HEK293 (cell line): Measurements from ENCODE around the gene TJP3.

ENCODE experiments used
- ELK4 ChIP-seq: IDR thresholded peaks from 2 replicates; pipeline ENCODE4 v1.6.1; 2011; ENCODE audit warnings: mild to moderate bottlenecking, low read depth, low read length, borderline replicate concordance
- GLI4 ChIP-seq: fragments of 450-650 bp; formaldehyde crosslinking; IDR thresholded peaks from 2 replicates; pipeline ENCODE4 v1.5.1; 2016; ENCODE audit warnings: missing biosample characterization, missing genetic modification characterization
- OVOL3 ChIP-seq: fragments of 450-650 bp; formaldehyde crosslinking; IDR thresholded peaks from 2 replicates; pipeline ENCODE4 v1.5.1; 2016; ENCODE audit warnings: missing biosample characterization, missing genetic modification characterization
- SALL2 ChIP-seq: fragments of 450-650 bp; formaldehyde crosslinking; IDR thresholded peaks from 2 replicates; pipeline ENCODE4 v1.5.0; 2017; ENCODE audit warnings: missing biosample characterization, mild to moderate bottlenecking, missing genetic modification characterization, borderline replicate concordance
- ZBTB20 ChIP-seq: fragments of 450-650 bp; formaldehyde crosslinking; IDR thresholded peaks from 2 replicates; pipeline ENCODE4 v1.5.1; 2016; ENCODE audit warnings: missing biosample characterization, missing genetic modification characterization
- ZBTB21 ChIP-seq: fragments of 450-650 bp; formaldehyde crosslinking; IDR thresholded peaks from 2 replicates; pipeline ENCODE4 v1.5.1; 2017; ENCODE audit warnings: missing biosample characterization, missing genetic modification characterization
- ZFP69B ChIP-seq: fragments of 450-650 bp; formaldehyde crosslinking; IDR thresholded peaks from 2 replicates; pipeline ENCODE4 v1.5.1; 2016; ENCODE audit warnings: missing biosample characterization, missing genetic modification characterization
- ZNF10 ChIP-seq: fragments of 450-650 bp; formaldehyde crosslinking; IDR thresholded peaks from 2 replicates; pipeline ENCODE4 v1.5.1; 2017; ENCODE audit warnings: missing biosample characterization, missing genetic modification characterization
- ZNF155 ChIP-seq: fragments of 450-650 bp; formaldehyde crosslinking; IDR thresholded peaks from 2 replicates; pipeline ENCODE4 v1.5.1; 2016; ENCODE audit warnings: missing biosample characterization, missing genetic modification characterization
- ZNF174 ChIP-seq: fragments of 450-650 bp; formaldehyde crosslinking; IDR thresholded peaks from 2 replicates; pipeline ENCODE4 v1.5.0; 2017; ENCODE audit warnings: missing biosample characterization, mild to moderate bottlenecking, missing genetic modification characterization
- ZNF23 ChIP-seq: fragments of 450-650 bp; formaldehyde crosslinking; IDR thresholded peaks from 2 replicates; pipeline ENCODE4 v1.5.1; 2016; ENCODE audit warnings: missing biosample characterization, missing genetic modification characterization, borderline replicate concordance
- ZNF239 ChIP-seq: fragments of 450-650 bp; formaldehyde crosslinking; IDR thresholded peaks from 2 replicates; pipeline ENCODE4 v1.5.1; 2016; ENCODE audit warnings: missing biosample characterization, missing genetic modification characterization
- ZNF26 ChIP-seq: fragments of 450-650 bp; formaldehyde crosslinking; IDR thresholded peaks from 2 replicates; pipeline ENCODE4 v1.5.1; 2016; ENCODE audit warnings: missing biosample characterization, missing genetic modification characterization
- ZNF280D ChIP-seq: fragments of 450-650 bp; formaldehyde crosslinking; IDR thresholded peaks from 2 replicates; pipeline ENCODE4 v1.5.1; 2016; ENCODE audit warnings: missing biosample characterization, missing genetic modification characterization
- ZNF394 ChIP-seq: fragments of 450-650 bp; formaldehyde crosslinking; IDR thresholded peaks from 2 replicates; pipeline ENCODE4 v1.5.1; 2016; ENCODE audit warnings: missing biosample characterization, missing genetic modification characterization, mild to moderate bottlenecking, moderate library complexity, borderline replicate concordance
- ZNF423 ChIP-seq: fragments of 450-650 bp; formaldehyde crosslinking; IDR thresholded peaks from 2 replicates; pipeline ENCODE4 v1.5.1; 2016; ENCODE audit warnings: missing biosample characterization, missing genetic modification characterization
- ZNF48 ChIP-seq: fragments of 450-650 bp; formaldehyde crosslinking; IDR thresholded peaks from 2 replicates; pipeline ENCODE4 v1.5.1; 2016; ENCODE audit warnings: missing biosample characterization, missing genetic modification characterization
- ZNF501 ChIP-seq: fragments of 450-650 bp; formaldehyde crosslinking; IDR thresholded peaks from 2 replicates; pipeline ENCODE4 v1.5.1; 2016; ENCODE audit warnings: missing biosample characterization, missing genetic modification characterization
- ZNF510 ChIP-seq: fragments of 450-650 bp; formaldehyde crosslinking; IDR thresholded peaks from 2 replicates; pipeline ENCODE4 v1.5.1; 2018; ENCODE audit warnings: mild to moderate bottlenecking, missing genetic modification characterization, missing biosample characterization; ENCODE audit not compliant: insufficient replicate concordance
- ZNF530 ChIP-seq: fragments of 450-650 bp; formaldehyde crosslinking; IDR thresholded peaks from 2 replicates; pipeline ENCODE4 v1.5.1; 2016; ENCODE audit warnings: low read depth, missing biosample characterization, missing genetic modification characterization
- ZNF571 ChIP-seq: fragments of 450-650 bp; formaldehyde crosslinking; IDR thresholded peaks from 2 replicates; pipeline ENCODE4 v1.5.0; 2017; ENCODE audit warnings: missing biosample characterization, missing genetic modification characterization
- ZNF580 ChIP-seq: fragments of 450-650 bp; formaldehyde crosslinking; IDR thresholded peaks from 2 replicates; pipeline ENCODE4 v1.5.1; 2016; ENCODE audit warnings: missing biosample characterization, missing genetic modification characterization
- ZNF600 ChIP-seq: fragments of 450-650 bp; formaldehyde crosslinking; IDR thresholded peaks from 2 replicates; pipeline ENCODE4 v1.5.1; 2016; ENCODE audit warnings: missing biosample characterization, missing genetic modification characterization
- ZNF654 ChIP-seq: fragments of 450-650 bp; formaldehyde crosslinking; IDR thresholded peaks from 2 replicates; pipeline ENCODE4 v1.5.1; 2016; ENCODE audit warnings: low read depth, missing biosample characterization, missing genetic modification characterization
- ZNF658 ChIP-seq: fragments of 450-650 bp; formaldehyde crosslinking; IDR thresholded peaks from 2 replicates; pipeline ENCODE4; 2016; ENCODE audit warnings: missing biosample characterization, missing genetic modification characterization
- ZNF660 ChIP-seq: fragments of 450-650 bp; IDR thresholded peaks from 2 replicates; pipeline ENCODE4 v1.5.1; 2018; ENCODE audit warnings: missing biosample characterization, mild to moderate bottlenecking, missing genetic modification characterization
- ZNF664 ChIP-seq: fragments of 450-650 bp; formaldehyde crosslinking; IDR thresholded peaks from 2 replicates; pipeline ENCODE4 v1.5.1; 2016; ENCODE audit warnings: missing biosample characterization, missing genetic modification characterization
- ZNF670 ChIP-seq: fragments of 450-650 bp; formaldehyde crosslinking; IDR thresholded peaks from 2 replicates; pipeline ENCODE4 v1.5.1; 2016; ENCODE audit warnings: missing biosample characterization, missing genetic modification characterization, low read depth
- ZNF692 ChIP-seq: fragments of 450-650 bp; formaldehyde crosslinking; IDR thresholded peaks from 2 replicates; pipeline ENCODE4 v1.5.1; 2016; ENCODE audit warnings: missing biosample characterization, missing genetic modification characterization
- ZNF830 ChIP-seq: fragments of 450-650 bp; IDR thresholded peaks from 2 replicates; pipeline ENCODE4 v1.5.0; 2018; ENCODE audit warnings: missing biosample characterization, missing genetic modification characterization, low read depth, mild to moderate bottlenecking, moderate library complexity
- ZSCAN18 ChIP-seq: fragments of 450-650 bp; formaldehyde crosslinking; IDR thresholded peaks from 2 replicates; pipeline ENCODE4 v1.5.1; 2016; ENCODE audit warnings: missing biosample characterization, missing genetic modification characterization
- ZXDB ChIP-seq: fragments of 450-650 bp; formaldehyde crosslinking; IDR thresholded peaks from 2 replicates; pipeline ENCODE4 v1.5.1; 2016; ENCODE audit warnings: missing biosample characterization, missing genetic modification characterization

TJP3 gene

GRCh38 chr19:3721131-3721886 lies 13.1 kb downstream of the TJP3 start (continued):
- TF ChIP-seq ZSCAN18 (tag by site-specific recombination) (peak; percentile 77; the same call in 1 of the 2 replicates), ZNF654 (no peak), ZNF280D (tag by site-specific recombination) (peak; percentile 98), ZNF510 (tag by site-specific recombination) (no peak), ZNF48 (tag by site-specific recombination) (no peak), ZNF10 (tag by site-specific recombination) (no peak), ZNF23 (tag by site-specific recombination) (no peak), ZNF670 (tag by site-specific recombination) (no peak), ZNF530 (tag by site-specific recombination) (no peak), ZNF239 (tag by site-specific recombination) (no peak), ZNF660 (tag by site-specific recombination) (peak; percentile 91), ZNF571 (no peak), ZNF394 (tag by site-specific recombination) (peak; percentile 51; the same call in 1 of the 2 replicates), ZNF155 (tag by site-specific recombination) (no peak), ZXDB (tag by site-specific recombination) (peak; percentile 79), ZNF174 (no peak), ZNF423 (tag by site-specific recombination) (no peak), ZNF26 (tag by site-specific recombination) (no peak), ZBTB21 (tag by site-specific recombination) (no peak), ZNF580 (peak; percentile 95), ZNF830 (tag by site-specific recombination) (no peak), ZFP69B (tag by site-specific recombination) (0 out of 2 replicates have a peak, but pooled peaks have one; percentile 49), ZNF600 (no peak), ZNF692 (tag by site-specific recombination) (peak; percentile 82), ZNF501 (peak; percentile 35; the same call in 1 of the 2 replicates), ZBTB20 (tag by site-specific recombination) (no peak), SALL2 (tag by site-specific recombination) (no peak), ZNF664 (tag by site-specific recombination) (no peak), ZNF658 (no peak), ELK4 (no peak), OVOL3 (tag by site-specific recombination) (no peak), GLI4 (no peak)
